HUDEP-2 (cell line): ENCODE results near the gene PLXNA4.

ENCODE experiments used
- DNase-seq, 76 experiments: peaks; one replicate each; lab custom pipeline; 2025; ENCODE audit not compliant: unreplicated experiment in 76 of 76; lab: John Stamatoyannopoulos, UW

PLXNA4 gene

DNA sequence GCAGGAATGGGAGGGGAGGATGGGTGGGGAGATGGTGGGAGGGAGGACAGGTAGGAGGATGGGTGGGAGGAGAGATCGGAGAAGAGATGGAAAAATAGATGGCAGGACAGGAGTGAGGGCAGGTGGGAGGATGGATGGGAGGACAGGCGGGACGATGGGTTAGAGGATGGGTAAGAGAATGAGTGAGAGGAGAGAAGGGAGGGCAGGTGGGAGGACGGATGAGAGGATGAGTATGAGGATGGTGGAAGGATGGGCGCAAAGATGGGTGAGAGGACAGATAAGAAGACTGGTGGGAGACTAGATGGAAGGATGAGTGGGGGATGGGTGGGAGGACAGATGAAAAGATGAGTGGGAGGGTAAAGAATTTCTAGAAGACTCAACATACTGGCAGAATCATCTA is 438.6 kb downstream of the PLXNA4 start:
- no peak for DNase-seq

GRCh38 chr7:132135746-132136385 is 440.4 kb downstream of the PLXNA4 start:
- no peak for DNase-seq

DNA sequence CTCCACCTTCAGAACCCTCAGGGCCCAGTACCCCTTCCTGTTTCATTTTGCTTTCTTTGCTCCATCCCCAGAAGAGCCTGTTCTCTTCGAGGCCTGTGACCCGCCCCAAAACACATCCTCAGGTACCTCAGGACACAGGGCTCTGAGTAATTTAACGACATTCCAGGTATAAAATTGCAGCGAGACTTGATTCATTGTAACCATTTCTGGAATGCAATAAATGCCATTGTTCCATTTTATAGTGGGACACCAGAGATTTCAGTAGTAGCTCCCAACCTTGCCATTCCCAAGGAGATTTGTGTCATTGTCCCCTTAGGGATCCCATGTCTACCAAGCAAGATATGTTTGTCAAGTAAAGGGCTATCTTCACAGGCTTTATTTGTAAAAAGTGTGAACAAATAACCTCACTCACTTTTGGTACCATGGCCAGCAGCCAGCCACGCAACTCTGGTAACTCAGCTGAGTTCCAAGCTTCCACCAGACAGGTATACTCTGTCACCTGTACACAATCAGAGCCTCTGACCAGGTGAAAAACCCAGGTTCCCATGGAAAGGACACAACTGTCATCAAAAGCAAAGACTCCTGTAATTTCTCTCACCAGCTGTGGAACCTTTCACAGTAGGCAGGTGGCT is 441.3 kb downstream of the PLXNA4 start:
- DNase-seq, result no peak

DNA sequence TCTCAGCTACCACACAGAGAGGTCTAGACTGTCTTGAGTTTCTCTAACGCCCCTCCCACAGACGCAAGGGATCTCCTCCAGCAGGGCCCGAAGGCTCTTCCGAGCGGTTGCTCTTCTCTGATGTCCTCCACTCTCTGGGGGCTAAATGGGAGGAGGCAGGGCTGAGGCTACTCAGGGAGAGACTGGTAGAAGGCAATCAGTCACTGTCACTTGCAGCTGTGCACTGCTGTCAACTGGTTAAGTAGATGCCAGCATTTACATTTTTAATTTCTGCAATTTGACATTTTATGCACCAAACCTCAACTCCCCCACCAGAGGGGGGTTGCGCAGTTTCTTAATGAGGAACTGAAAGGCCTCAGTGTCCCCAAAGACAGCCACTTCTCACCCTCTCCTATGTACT is 442.8 kb downstream of the PLXNA4 start:
- DNase-seq, result no peak

DNA sequence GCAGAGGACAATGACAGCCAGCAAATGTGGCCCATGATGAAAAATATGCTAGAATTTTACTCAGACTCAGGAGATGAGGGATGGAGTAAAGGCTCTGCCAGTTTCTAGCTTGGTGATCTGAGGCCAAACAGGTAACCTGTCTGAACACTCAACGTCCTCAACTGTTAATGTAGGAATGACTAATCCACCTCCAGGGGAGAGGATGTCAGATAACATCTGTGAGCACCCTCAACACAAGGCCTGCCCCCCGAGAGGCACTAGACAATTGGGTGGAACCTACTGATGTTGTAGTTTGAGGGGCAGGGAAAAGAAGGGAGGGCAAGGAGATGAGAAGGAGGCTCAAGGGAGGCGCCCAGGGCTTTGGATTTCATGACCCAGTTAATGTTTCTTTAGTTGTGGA is 445.1 kb downstream of the PLXNA4 start:
- no peak for DNase-seq

GRCh38 chr7:132130497-132130896 is 445.8 kb downstream of the PLXNA4 start:
- DNase-seq, result no peak

GRCh38 chr7:132125872-132126595 is 450.2 kb downstream of the PLXNA4 start:
- no peak for DNase-seq

GRCh38 chr7:132125096-132125495 is 451.2 kb downstream of the PLXNA4 start:
- no peak for DNase-seq

GRCh38 chr7:132124575-132124974 is 451.7 kb downstream of the PLXNA4 start:
- no peak for DNase-seq

DNA sequence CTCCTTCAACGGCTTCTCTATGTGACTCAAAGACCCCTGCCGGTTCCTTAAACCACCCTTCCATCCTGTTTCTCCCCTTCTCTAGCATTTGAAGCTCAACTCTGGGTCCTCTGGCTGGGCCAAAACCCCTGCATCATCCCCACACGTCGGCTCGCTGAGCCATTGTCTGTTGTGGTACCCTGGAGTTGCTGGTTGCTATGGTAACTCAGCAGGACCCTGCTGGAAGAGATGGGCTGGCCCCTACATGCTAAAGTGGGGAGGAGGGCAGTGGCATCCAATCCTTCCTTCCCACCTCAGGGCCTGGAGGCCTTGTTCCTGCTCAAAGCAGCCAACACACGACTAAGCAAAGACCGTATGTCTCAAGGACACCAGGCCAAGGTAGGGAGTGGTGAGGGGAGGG is 452.5 kb downstream of the PLXNA4 start:
- no peak for DNase-seq

- DNase-seq, result no peak
These were observed 453.4 kb downstream of the PLXNA4 start for GRCh38 chr7:132122901-132123300.

GRCh38 chr7:132121987-132122386 is 454.3 kb downstream of the PLXNA4 start:
- no peak for DNase-seq

DNA sequence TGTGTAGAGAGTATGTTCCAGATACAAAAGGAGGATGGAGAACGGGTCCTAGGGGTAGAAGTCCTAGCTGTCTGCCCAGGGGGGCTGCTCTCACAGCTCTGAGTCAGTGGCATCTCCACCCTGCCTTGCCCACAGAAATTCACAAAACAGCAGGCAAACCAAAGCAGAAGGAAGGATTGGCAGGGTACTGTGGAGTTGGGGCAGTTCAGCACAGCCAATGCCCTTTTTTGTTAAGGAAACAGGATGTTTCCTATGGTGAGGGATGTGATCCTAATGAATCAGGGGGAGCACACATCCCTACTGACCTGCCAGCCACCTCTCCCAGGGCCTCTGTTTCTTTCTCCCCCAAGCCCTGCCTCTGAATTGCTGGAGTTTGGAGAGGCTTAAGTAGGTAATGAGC is 457.6 kb downstream of the PLXNA4 start:
- DNase-seq, result no peak

GRCh38 chr7:132117636-132118035 is 458.6 kb downstream of the PLXNA4 start:
- no peak for DNase-seq

GRCh38 chr7:132117181-132117580 is 459.1 kb downstream of the PLXNA4 start:
- DNase-seq, result no peak

DNA sequence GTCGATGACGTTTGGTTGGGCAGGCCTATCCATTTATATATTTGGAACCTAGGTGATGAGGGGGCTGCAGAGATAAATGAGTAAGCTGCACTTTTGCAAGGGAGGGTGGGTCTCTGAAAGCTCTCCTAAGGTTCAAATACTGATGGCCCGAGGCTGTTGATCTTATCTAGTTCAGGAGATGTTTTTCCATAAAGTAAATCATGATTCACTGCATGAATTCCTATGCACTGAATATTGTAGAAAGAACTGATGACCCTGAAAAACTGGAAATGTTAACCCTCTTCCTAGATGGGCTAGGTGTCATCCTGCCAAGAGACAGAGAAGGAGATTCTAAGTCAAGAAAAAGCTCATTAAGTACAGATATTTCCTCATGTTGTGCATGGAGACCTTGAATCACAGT is 459.9 kb downstream of the PLXNA4 start:
- no peak for DNase-seq

DNA sequence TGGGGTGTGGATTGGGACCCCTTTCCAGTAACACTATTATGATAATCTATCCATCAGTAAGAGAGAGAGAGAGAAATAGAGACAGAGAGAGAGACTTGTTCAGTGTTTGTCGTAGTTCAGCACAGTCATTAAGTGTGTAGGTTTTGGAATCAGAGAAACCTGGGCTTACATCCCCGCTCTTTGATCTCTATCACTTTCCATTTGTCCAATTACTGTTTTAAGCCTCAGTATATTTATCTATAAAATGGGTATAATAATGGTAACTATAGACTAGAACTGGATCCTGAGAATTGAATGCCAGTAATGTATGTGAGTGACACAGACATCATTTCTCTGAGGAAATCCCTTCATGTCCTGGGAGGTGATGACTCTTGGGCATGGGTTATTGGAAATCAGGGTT is 460.5 kb downstream of the PLXNA4 start:
- DNase-seq, result no peak

DNA sequence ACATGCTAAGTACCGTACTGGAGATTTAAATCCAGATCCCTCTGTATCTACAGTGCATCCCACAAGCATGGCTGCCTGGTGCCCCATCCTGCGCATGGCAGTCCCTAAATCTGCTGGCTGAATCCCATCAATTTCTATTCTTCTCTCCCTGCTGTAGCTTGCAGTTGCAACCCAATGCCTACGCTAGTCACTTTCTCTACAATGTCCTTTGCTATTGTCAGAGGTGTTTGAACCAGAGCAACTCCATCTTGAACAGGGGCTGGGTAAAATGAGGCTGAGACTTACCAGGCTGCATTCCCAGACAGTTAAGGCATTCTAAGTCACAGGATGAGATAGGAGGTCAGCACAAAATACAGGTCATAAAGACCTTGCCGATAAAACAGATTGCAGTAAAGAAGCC is 461.2 kb downstream of the PLXNA4 start:
- DNase-seq, result no peak

- no peak for DNase-seq
These were observed 461.9 kb downstream of the PLXNA4 start for GRCh38 chr7:132114411-132114810.

DNA sequence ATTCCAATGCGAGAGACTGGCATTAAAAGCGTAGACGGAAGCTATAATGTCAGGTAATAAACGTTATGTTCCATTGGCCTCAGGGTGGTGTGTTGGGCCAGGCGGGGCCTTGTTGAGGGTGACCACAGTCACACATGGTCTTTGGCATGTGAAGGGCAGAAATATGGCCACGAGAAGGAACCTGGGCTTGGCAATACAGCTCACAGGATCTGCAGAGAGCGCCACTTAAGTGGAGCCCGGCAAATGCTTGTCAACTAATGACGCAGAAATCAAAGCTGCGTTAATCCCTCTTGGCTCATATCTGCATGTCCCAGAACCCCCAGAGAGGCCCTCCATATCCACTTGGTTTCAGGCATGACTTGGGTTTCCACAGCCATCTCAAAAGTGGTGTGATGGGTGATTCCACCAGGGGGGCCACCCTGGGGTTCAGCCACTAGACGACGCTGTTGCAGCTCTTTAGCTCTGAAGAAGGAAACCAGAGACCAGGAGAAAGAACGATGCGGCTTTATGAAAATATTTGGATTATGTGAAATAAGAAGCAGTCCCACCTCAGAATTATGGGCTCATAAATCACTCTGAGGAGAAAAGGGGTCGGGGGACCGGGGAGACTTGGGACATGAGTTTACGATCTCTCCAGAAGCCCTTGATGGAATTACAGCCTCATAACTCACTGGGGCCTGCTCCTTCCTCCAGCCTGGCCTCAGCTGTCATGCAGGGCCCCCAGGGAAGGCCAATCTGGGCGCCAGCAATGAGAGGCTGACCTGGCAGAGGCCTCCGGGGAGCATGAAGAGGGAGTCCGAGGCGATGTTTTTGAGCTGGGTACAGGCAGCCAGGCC is 462.5 kb downstream of the PLXNA4 start:
- no peak for DNase-seq

DNA sequence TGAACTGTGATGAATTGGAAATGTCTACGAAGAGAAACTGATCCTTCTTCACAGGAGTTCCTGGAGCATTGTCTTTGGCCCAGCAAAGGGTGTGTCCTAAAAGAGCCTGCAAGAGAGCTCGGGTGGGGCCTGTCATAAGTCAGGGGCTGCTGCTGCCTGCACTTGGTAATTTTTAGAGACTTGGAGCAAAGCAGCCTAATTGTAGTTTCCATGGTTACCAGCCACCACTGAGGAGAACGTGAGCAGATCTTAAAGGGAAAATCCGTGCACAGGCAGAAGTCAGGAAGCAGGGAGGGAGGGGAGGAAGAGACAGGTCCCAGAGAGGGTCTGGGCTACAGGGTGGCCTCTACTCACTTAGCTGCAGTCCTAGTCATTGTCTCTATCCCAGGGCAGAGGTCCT is 463.6 kb downstream of the PLXNA4 start:
- DNase-seq, result no peak
